Lower leg skin (tissue), 3 donors: ENCODE measurements around the gene SYPL1.

ENCODE experiments used
- POLR2A ChIP-seq, 2 donors: fragments of 450-650 bp; IDR thresholded peaks; one replicate each; pipeline ENCODE4 v1.6.1; 2016 to 2017; ENCODE audit warnings: antibody characterized with exemption in 2 of 2, mild to moderate bottlenecking in 1 of 2, moderate library complexity in 1 of 2
- TF ChIP-seq, protein P1 (sequence below), 3 donors: fragments of 450-650 bp; IDR thresholded peaks; one replicate each; pipeline ENCODE4 v1.5.1; 2016; ENCODE audit warnings: antibody characterized with exemption in 3 of 3, mild to moderate bottlenecking in 3 of 3, moderate library complexity in 2 of 3

DNA sequence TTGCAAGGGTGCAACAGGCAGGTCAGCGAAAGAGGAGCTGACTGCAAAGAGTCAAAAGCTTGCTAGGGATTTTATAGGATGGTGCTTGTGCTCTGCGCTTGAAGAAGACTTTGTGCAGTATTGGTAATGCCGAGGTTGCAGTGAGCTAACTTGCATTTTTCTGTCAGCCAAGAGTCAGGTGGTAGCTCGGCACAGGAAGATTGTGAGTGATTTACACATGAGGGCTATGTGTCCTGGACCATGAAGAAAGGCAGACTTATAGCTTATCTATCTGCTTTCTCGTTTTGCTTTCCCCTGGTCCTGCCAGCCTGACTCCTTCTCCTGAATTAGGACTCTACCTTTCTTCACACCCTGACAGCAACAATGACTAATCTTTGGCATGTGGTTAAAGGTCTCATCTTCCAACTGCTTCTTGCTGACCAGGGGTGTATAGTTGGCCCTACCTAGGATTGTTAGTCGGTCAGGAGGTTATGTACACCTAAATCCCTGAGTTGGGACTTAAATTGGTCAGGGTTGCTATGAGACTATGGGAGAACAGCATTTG, 4.1 kb upstream of the SYPL1 start:
- no peak for TF ChIP-seq POLR2A (IDR thresholded peaks at IDR 0.05)
- TF ChIP-seq, protein P1, sequence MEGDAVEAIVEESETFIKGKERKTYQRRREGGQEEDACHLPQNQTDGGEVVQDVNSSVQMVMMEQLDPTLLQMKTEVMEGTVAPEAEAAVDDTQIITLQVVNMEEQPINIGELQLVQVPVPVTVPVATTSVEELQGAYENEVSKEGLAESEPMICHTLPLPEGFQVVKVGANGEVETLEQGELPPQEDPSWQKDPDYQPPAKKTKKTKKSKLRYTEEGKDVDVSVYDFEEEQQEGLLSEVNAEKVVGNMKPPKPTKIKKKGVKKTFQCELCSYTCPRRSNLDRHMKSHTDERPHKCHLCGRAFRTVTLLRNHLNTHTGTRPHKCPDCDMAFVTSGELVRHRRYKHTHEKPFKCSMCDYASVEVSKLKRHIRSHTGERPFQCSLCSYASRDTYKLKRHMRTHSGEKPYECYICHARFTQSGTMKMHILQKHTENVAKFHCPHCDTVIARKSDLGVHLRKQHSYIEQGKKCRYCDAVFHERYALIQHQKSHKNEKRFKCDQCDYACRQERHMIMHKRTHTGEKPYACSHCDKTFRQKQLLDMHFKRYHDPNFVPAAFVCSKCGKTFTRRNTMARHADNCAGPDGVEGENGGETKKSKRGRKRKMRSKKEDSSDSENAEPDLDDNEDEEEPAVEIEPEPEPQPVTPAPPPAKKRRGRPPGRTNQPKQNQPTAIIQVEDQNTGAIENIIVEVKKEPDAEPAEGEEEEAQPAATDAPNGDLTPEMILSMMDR (IDR thresholded peaks at IDR 0.05) = no peak
